DOHH2 (cell line): ENCODE results near the gene SLC6A11.

Experiments used
- H3F3A ChIP-seq: fragments of 200-600 bp; sonication (generic), shearing (Covaris generic); 2 replicates; pipeline ENCODE4 v1.6.0; 2016; ENCODE audit warnings: antibody characterized with exemption, mild to moderate bottlenecking; ENCODE audit not compliant: control insufficient read depth, insufficient read depth
- H3K27ac ChIP-seq: fragments of 200-600 bp; sonication (generic); 2 replicates; pipeline ENCODE4 v1.5.1; 2014; ENCODE audit warnings: low read depth, mild to moderate bottlenecking, low read length, moderate library complexity
- H3K27me3 ChIP-seq: fragments of 200-600 bp; sonication (generic); 2 replicates; pipeline ENCODE4 v1.6.1; 2014; ENCODE audit warnings: mild to moderate bottlenecking, low read length, mixed read lengths; ENCODE audit not compliant: control insufficient read depth
- H3K36me3 ChIP-seq: fragments of 200-600 bp; sonication (generic); 2 replicates; pipeline ENCODE4 v1.6.1; 2014; ENCODE audit warnings: mild to moderate bottlenecking, low read length, moderate library complexity, mixed read lengths; ENCODE audit not compliant: control insufficient read depth
- H3K4me1 ChIP-seq: fragments of 200-600 bp; sonication (generic); 2 replicates; pipeline ENCODE4 v1.6.1; 2014; ENCODE audit warnings: mild to moderate bottlenecking, low read length, mixed read lengths; ENCODE audit not compliant: control insufficient read depth
- H3K4me2 ChIP-seq: fragments of 200-600 bp; sonication (generic); 2 replicates; pipeline ENCODE4 v1.6.0; 2014; ENCODE audit warnings: mild to moderate bottlenecking, low read length, moderate library complexity
- H3K4me3 ChIP-seq: fragments of 200-600 bp; sonication (generic); 2 replicates; pipeline ENCODE4 v1.5.1; 2014; ENCODE audit warnings: mild to moderate bottlenecking, low read length, mixed read lengths
- H3K79me2 ChIP-seq: fragments of 200-600 bp; sonication (generic); 2 replicates; pipeline ENCODE4 v1.6.1; 2014; ENCODE audit warnings: mild to moderate bottlenecking, low read length, mixed read lengths; ENCODE audit not compliant: control insufficient read depth
- H3K9me2 ChIP-seq: fragments of 200-600 bp; sonication (generic); replicated peaks from 2 replicates; pipeline ENCODE4 v1.6.1; 2014; ENCODE audit warnings: mild to moderate bottlenecking, low read length, mixed read lengths; ENCODE audit not compliant: control insufficient read depth
- H3K9me3 ChIP-seq: fragments of 200-600 bp; sonication (generic); 2 replicates; pipeline ENCODE4 v1.6.1; 2014; ENCODE audit warnings: antibody characterized with exemption, low read length, mixed read lengths; ENCODE audit not compliant: control insufficient read depth, insufficient read depth
- H4K20me1 ChIP-seq: fragments of 200-600 bp; sonication (generic); 2 replicates; pipeline ENCODE4 v1.6.0; 2014; ENCODE audit warnings: low read depth, mild to moderate bottlenecking, antibody characterized with exemption, low read length, moderate library complexity; ENCODE audit not compliant: control insufficient read depth, insufficient read depth
- CTCF ChIP-seq: fragments of 200-600 bp; sonication (generic); IDR thresholded peaks from one replicate; pipeline ENCODE4 v1.5.1; 2014; ENCODE audit warnings: antibody characterized with exemption, mild to moderate bottlenecking, low read depth, low read length; ENCODE audit not compliant: poor library complexity, severe bottlenecking
- EZH2phosphoT487 ChIP-seq: fragments of 200-600 bp; sonication (generic); IDR thresholded peaks from 2 replicates; pipeline ENCODE4 v1.6.1; 2017; ENCODE audit warnings: borderline replicate concordance, mild to moderate bottlenecking, antibody characterized with exemption, low read length, moderate library complexity, mixed read lengths

The SLC6A11 gene

GRCh38 chr3:10790713-10791112 lies 25.3 kb upstream of the SLC6A11 start:
- no peaks in the 10 kb centered on the region for H3K9me3 ChIP-seq
- peaks cover 8% of the 10 kb centered on the region; the same call in 1 of the 2 replicates for H3K27me3 ChIP-seq
- no peaks in the 10 kb centered on the region for H3K79me2 ChIP-seq
- H3K4me1 ChIP-seq, result no peaks in the 10 kb centered on the region
- no peaks in the 10 kb centered on the region for H3K9me2 ChIP-seq
- no peak overlapping the region for H3K27ac ChIP-seq
- H3F3A ChIP-seq, result no peaks in the 10 kb centered on the region
- H3K36me3 ChIP-seq, result no peaks in the 10 kb centered on the region
- no peak overlapping the region for H3K4me2 ChIP-seq
- TF ChIP-seq EZH2phosphoT487, result no peak
- no peak for TF ChIP-seq CTCF
- no peaks in the 10 kb centered on the region for H4K20me1 ChIP-seq
- no peak overlapping the region for H3K4me3 ChIP-seq

- Histone ChIP-seq H3K79me2 (no peaks in the 10 kb centered on the region), H3K36me3 (no peaks in the 10 kb centered on the region), H3K27me3 (peaks cover 6% of the 10 kb centered on the region; the same call in 1 of the 2 replicates)
Measured at GRCh38 chr3:10792208-10792607, 23.8 kb upstream of the SLC6A11 start.

GRCh38 chr3:10798600-10799367 lies 17.2 kb upstream of the SLC6A11 start:
- Histone ChIP-seq H3K9me3 (no peaks in the 10 kb centered on the region), H3F3A (no peaks in the 10 kb centered on the region), H3K27ac (no peak overlapping the region), H3K9me2 (no peaks in the 10 kb centered on the region), H3K79me2 (no peaks in the 10 kb centered on the region), H3K36me3 (no peaks in the 10 kb centered on the region), H3K27me3 (peaks cover 6% of the 10 kb centered on the region; the same call in 1 of the 2 replicates), H3K4me3 (no peak overlapping the region), H4K20me1 (no peaks in the 10 kb centered on the region), H3K4me2 (no peak overlapping the region), H3K4me1 (no peaks in the 10 kb centered on the region)
- no peak for TF ChIP-seq CTCF
- no peak for TF ChIP-seq EZH2phosphoT487

More at GRCh38 chr3:10792208-10792607, 23.8 kb upstream of the SLC6A11 start:
- no peaks in the 10 kb centered on the region for H3K9me3 ChIP-seq
- H3K27ac ChIP-seq, result no peak overlapping the region
- H3K4me3 ChIP-seq, result no peak overlapping the region
- H3K9me2 ChIP-seq, result no peaks in the 10 kb centered on the region
- no peak overlapping the region for H3K4me2 ChIP-seq
- TF ChIP-seq EZH2phosphoT487, result no peak
- no peak for TF ChIP-seq CTCF
- no peaks in the 10 kb centered on the region for H4K20me1 ChIP-seq
- no peaks in the 10 kb centered on the region for H3K4me1 ChIP-seq
- no peaks in the 10 kb centered on the region for H3F3A ChIP-seq
